NCI-H1417 treated with DMSO at 0.1 percent for 48 hours (cell line): ENCODE data around the gene WDR59.
"Not testable (repeated sequence)": the region's sequence is repeated elsewhere in the genome, so short reads cannot be mapped to it uniquely, and the experiment has no call there.

Experiments used
- DNase-seq: peaks from one replicate; lab custom pipeline; 2025; lab: John Stamatoyannopoulos, UW

WDR59 gene, protein sequence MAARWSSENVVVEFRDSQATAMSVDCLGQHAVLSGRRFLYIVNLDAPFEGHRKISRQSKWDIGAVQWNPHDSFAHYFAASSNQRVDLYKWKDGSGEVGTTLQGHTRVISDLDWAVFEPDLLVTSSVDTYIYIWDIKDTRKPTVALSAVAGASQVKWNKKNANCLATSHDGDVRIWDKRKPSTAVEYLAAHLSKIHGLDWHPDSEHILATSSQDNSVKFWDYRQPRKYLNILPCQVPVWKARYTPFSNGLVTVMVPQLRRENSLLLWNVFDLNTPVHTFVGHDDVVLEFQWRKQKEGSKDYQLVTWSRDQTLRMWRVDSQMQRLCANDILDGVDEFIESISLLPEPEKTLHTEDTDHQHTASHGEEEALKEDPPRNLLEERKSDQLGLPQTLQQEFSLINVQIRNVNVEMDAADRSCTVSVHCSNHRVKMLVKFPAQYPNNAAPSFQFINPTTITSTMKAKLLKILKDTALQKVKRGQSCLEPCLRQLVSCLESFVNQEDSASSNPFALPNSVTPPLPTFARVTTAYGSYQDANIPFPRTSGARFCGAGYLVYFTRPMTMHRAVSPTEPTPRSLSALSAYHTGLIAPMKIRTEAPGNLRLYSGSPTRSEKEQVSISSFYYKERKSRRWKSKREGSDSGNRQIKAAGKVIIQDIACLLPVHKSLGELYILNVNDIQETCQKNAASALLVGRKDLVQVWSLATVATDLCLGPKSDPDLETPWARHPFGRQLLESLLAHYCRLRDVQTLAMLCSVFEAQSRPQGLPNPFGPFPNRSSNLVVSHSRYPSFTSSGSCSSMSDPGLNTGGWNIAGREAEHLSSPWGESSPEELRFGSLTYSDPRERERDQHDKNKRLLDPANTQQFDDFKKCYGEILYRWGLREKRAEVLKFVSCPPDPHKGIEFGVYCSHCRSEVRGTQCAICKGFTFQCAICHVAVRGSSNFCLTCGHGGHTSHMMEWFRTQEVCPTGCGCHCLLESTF

DNA sequence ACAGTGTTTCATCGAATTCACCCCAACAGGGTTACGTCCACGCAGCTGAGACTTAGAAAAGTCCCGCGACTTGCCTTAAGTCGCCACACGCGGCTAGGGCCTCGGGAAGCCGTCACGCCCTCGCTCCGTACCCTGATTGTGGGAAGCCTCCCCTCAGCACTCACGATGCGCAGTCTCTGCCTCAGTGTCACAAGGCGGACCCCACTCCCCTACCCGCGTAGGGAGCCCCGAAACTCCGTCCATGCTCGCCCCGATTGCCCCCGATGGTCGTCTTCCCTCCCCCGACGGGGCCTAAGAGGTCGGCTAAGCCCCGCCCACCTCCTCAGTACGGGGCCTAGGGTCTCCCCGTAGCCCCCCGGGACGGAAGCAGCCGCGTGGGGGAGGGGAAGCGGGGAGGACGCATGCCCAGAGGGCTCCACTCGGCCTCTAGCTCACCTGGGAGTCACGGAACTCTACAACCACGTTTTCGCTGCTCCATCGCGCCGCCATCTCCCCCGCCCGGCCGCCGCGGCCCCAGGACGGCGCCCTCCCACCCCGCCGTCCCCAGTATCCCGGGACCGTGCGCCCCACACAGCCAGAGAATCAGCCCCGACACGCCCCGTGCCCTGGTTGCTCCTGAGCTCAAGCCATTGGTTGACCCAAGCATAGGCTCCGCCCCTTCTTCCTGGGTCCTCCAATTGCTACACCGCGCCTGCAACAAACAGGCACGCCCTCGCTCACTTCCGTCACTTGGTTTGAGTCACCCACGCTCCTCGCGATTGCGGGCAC is at the start of gene WDR59:
Gene WDR59, minus strand, starts transcription at position 595 of the 768 bp plus-strand sequence. Its CDS starts 106 bp downstream, at position 489.
- DNase-seq = peak; percentile 65

DNA sequence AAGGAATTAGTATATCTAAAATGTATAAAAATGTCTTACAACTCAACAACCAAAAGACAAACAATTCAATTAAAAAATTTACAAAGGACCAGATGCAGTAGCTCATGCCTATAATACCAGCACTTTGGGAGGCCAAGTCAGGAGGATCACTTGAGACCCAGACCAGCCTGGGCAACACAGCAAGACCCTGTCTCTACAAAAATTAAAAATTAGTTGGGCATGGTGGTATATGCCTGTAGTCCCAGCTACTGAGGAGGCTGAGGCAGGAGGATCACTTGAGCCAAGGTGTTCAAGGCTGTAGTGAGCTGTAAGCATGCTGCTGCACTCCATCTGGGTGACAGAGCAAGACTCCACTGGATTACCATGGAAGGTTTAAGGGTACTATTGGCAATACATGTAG is 47.7 kb upstream of the WDR59 start:
- DNase-seq = no peak

DNA sequence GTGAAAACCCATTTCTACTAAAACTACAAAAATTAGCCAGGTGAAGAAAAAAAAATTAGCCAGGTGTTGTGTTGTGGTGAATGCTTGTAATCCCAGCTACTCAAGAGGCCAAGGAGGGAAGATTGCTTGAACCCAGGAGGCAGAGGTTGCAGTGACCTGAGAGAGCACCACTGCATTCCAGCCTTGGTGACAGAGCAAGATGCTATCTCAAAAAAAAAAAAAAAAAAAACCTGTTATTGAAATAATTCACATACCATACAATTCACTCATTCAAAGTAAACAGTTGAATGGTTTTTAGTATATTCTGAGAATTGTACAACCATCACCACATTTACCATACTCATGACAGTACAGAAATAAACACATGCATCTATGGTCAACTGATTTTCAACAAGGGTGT is 44.9 kb upstream of the WDR59 start:
- no peak for DNase-seq

DNA sequence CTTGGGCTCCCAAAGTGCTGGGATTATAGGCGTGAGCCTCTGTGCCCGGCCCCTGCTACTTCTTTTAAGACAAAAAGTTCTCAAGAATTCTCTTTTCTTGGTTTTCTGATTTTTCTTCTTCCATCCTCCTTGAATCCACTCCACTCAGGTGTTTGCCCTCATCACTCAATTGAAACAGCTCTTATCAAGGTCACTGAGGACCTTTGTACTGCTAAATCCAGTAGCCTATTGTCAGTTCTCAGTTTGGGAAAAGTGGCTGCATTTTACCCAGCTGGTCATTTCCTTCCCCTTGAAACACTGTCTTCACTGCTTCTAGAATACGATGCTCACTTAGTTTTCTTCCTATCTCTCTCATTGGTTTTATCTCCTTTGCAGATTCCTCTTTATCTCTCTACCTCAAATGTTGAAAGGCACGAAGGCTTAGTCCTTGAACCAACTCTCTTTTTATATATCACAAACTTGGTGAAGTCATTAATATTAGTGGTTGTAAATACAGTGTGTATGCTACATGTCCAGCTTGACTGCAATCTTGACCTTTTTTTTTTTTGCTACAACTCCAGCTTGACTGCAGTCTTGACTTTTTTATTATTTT is 43.7 kb upstream of the WDR59 start:
- DNase-seq = no peak

DNA sequence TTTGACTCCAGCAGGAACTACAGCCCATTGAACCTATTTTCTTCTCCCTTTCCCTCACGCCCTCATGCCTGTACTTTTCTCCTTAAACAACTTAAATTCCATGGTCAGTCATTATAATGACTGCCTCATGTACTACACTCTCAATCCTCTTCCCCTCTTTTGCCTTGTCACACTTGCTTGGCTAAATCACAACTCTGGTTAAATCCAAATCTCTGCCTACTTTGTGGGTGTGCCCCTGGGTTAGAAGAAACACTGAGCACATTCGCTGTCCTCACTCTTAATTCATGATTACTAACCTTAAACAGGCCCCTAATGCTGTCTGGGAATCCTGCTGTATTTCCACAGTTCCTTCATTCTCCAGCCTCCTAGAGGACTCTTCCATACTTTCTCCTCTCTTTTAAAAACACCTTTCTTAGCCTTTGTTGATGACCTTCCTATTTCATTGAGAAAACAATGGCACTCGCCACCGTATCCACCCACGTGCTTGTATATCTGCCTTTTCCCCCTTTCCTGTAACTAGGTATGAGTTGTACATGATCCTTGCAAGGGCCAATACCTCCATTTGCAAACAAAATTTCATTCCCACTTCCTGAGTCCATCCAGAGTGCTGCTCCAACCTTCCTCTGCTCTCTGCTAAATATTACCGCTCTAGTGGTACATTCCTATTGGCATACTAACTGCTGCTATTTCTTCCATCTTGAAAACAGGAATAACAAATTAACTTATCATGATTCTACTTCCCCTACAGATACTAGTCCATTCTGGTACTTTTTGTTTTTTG is 42.8 kb upstream of the WDR59 start:
- DNase-seq = no peak

DNA sequence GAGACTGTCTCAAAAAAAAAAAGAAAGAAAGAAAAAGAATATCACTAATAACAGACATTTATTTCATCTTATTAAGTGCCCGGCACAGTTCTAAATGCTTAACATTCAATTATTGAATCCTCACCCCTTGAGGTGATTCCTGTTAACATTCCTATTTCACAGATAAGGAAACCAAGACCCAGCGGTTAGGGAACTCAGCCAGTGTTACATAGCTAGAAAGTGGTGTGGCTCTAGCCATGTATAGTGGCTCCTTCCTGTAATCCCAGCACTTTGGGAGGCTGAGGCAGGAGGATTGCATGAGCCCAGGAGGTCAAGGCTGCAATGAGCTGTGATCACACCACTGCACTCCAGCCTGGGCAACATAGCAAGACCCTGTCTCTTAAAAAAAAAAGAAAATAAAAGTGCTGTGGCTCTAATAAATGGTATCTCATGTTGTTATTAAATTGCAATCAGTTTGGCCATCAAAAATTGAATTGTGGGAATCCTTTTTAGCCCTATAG is 42.0 kb upstream of the WDR59 start:
- DNase-seq = no peak

DNA sequence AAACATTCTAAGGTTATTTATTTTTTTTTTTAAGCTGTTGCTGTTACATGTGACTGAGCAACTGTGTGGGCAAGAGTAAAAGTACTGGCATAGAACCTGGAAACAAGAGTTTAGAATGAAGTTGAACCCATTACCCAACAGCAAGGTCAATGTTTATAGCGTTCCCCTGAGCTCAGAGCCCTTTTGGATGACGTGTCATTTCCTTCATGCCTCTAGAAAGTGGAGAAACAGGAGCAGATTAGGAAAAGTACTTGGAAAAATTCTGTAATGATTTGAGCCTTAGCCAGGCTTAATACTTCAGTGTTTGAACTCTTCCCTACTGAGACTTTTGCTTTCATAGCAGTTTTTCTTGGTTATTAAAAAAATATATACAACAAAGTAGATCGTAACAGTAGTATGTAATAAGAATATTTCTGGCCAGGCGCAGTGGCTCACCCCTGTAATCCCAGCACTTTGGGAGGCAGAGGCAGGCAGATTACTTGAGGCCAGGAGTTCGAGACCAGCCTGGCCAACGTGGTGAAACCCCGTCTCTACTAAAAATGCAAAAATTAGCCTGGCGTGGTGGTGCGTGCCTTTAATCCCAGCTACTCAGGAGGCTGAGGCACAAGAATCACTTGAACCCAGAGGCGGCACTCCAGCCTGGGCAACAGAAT is 41.4 kb upstream of the WDR59 start:
- not testable (repeated sequence) for DNase-seq

DNA sequence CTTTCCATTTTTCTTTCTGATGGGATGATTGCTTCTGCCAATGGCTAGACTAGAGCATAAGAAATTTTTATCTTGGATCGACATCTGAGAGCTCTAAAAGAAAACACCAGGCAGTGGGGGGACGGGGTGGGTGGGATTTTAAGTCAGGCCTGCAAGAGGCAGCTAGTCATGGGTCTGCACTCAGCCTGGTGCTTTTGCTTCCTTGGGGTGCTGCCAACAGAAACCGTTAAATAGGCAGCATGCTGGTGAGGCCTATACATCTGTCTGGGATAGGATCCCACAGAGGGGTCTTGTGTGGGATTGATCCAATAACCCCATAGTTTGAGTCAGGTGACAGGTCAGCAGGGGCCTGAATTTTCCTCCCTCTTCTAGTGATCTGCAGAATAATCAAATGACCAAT is 40.8 kb upstream of the WDR59 start:
- DNase-seq = no peak

DNA sequence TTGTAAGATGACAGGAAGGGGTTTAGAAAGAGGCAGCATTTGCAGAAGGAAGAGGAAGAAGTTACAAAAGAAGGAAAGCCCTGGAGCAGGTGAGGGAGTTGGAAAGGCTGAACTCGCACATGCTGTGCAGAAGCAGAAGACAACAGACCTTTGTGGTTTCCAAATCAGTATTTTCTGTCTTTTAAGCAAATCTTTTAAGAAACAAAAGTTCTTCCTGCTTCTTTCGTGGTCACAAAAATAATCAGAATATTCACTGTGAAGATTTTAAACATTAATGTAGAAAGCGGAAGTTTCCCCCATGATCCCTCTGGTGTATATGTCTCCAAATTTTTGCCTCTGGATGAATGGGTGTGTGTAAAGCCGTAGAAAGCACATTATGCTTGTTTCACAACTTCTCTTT is 39.7 kb upstream of the WDR59 start:
- DNase-seq = no peak

DNA sequence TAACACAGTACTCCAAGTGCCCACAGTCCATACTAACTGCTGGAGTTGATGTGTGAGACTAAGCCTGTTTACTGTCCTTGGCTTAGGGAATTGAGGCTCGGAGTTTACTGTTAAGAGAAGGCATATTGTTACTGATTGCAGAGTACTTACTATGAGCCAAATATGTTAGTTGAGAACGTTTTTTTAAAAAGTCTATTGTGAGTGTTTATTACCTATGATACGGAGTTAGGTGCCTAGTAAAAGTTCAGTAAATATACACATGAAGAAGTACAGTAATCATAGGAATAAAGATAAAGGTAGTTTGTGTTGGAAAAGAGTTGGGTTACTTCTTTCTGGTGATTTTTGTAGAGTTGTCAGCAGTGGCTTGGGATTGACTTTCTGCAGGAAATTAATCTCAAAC is 39.3 kb upstream of the WDR59 start:
- DNase-seq = no peak

DNA sequence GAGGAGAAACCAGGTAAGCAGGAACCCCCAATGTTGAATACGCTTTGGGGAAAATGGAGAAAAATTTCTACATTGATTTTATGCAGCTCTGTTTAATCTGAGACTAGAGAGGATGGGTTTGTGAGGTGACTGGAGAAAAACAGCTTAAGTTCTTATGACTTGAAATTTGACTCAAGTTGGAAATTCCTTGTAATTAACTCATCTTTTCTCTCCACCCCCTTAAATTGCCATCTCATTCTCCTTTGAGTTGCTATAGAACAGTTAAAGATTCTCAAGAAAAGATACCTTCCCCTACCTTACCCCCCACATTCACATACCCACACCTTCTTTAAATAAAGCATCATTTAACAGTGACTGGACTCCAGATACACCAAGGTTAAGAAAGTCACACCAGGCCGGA is 38.1 kb upstream of the WDR59 start:
- no peak for DNase-seq

DNA sequence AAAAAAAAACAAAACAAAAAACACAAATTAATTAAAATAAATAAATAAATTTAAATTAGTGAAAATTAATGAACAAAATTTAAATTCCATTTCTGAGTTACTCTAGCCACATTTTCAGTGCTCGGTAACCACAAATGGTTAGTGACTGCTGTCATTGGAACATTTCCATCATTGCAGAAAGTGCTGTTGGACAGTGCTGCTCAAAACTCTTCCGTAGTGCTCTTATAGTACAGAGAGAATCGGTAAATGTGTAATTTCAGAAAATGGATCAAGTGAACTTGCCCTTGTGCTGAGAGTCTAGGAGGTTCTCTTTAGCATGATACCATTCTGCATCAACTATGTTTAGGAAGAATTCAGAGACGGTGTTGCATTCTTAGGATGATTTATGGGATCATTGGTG is 37.6 kb upstream of the WDR59 start:
- no peak for DNase-seq

DNA sequence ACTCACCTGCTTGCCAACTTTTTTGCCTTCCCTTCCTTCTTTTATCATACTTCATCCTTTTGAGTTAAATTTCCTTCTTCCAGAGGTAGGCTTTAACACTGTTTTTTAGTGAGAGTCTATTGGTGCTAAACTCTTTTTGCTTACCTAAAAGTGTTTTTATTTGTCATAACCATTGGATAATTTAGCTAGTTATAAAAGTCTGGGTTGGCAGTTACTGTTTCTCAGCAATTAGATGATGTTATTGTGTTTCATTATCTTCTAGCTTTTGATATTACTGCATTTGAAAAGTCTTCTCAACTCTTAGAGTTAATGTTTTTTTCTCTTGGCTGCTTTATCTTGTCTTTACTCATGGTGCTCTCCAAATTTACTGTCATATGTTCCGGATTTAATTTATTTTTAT is 36.5 kb upstream of the WDR59 start:
- no peak for DNase-seq

DNA sequence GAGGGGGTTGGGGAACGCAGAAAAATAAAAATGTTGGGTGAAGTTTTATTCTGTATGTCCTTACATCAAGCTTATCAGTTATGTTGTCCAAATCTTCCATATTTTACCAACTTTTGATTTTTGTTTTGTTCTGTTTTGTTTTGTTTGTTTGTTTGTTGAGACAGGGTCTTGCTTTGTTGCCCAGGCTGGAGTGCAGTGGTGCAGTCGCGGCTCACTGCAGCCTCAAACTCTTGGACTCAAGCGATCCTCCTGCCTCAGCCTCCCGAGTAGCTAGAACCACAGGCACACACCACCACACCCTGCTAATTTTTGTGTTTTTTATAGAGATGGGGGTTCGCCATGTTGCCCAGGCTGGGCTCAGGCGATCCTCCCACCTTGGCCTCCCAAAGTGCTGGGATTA is 34.7 kb upstream of the WDR59 start:
- DNase-seq = no peak

DNA sequence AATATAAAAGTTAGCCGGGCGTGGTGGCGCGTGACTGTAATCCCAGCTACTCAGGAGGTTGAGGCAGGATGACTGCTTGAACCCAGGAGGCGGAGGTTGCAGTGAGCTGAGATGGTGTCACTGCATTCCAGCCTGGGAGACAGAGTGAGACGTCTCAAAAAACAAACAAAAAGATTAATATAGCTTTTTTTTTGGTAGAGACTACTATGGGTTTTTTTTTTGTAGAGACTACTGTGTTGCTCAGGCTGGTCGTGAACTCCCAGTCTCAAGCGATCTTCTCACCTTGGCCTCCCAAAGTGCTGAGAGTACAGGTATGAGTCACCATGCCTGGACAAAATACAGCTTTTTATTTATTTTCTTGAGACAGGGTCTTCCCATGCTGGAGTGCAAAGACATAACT is 34.1 kb upstream of the WDR59 start:
- no peak for DNase-seq

DNA sequence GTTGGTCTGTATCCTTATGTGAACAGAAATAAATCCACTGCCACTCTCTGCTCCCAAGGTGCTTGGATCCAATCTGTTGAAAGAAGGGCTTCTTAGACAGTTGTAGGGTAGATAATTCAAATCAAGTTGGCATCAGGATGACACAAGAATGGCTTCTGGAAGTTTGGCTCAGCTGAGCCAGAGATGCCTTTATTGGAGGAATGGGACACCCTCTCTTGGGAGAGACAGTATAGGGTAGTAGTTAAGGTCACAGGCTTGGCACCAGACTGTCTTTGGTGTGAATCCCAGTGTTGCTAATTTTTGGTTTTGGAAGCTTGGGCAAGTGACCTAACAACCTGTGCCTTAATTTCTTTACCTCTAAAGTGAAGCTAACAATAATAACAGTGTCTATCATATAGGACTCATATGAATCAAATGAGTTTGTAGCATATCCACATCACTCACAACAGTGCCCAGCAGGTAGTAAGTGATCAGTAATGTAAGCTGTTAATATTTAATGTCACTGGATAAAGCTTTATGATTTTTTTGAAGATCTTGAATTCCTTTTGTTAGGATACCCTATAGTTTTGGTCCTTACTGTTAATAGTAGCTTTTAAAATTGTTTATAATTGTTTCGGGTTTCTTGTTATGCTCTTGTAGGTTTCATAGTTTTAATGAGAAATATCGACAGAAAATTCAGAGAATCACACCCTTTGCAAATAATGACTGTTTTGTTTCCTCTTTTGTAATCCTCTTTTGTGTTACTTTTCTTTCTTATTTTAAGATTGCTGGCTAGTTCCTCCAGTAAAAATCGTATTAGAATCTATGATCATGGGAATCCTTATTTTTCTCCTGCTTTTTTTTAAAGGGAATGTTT is 33.0 kb upstream of the WDR59 start:
- no peak for DNase-seq

DNA sequence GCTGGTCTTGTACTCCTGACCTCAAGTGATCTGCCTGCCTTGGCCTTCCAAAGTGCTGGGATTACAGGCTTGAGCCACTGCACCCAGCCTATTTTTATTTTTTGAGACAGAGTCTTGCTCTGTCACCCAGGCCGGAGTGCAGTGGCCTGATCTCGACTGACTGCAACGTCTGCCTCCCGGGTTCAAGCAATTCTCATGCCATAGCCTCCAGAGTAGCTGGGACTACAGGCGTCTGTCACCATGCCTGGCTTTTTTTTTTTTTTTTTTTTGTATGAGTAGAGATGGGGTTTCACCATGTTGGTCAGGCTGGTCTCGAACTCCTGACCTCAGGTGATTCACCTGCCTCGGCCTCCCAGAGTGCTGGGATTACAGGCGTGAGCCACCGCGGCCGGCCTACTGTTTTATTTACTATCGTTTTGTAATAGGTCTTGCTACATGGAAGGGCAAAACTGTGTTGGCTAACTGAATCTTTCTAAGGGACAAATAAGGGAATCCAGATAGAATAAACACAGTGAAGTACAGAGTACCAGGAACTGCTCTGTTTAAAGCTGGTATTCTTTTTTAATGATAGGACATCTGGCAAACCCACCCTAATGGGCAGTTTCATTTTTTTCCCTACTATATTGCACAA is 31.6 kb upstream of the WDR59 start:
- not testable (repeated sequence) for DNase-seq

DNA sequence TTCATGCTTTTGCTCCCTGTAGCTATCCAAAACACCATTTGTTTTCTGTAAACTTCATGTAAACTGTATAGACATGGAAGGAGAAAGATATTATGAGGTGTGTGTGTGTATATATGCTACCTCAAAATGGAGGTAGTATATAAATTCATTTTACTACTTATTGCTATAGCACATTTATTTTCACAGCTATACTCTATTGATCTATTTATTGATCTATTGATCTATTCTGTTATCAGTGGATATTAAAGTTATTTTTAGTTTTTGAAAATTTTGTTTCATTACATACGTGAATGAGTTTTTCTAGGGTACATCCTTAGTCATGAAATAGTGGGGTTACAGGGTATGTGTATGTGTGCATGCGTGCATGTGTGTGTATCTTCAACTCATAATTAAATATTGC is 29.4 kb upstream of the WDR59 start:
- no peak for DNase-seq

DNA sequence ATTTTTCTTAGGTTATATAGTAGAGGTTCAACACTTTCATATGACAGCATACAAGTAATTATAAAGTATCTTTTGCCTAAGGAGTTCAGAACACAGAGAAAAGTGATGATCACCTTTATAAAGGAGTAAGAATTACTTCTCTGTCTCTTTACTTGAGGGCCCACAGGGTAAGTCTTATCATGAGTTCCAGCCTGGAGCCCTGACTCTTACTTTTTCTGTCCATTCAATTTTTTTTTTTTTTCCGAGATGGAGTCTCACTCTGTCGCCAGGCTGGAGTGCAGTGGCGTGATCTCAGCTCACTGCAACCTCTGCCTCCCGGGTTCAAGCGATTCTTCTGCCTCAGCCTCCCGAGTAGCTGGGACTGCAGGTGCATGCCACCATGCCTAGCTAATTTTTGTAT is 28.2 kb upstream of the WDR59 start:
- DNase-seq = not testable (repeated sequence)
